Right ventricle myocardium inferior (tissue), 1 donor: ENCODE data around the gene SFTPB. TPM values are rescaled to one million over a fixed set of nuclear protein-coding genes. Genes with fewer than 3 reads are reported as not detected.

Experiments
- total RNA-seq: library from RNA; stranded (reverse); fragmentation: NEBNext Ultra II Directional; extraction: Animal tissue kit (Norgen Biotek cat#: 25700); gene quantifications from one replicate; pipeline ENCODE4 v1.2.1, GENCODE V29; 2021
- donor health status: DM: no; HTN: yes; CAD: no; lungs with severe emphysema.

SFTPB gene
- total RNA-seq, 1 donor from 2014 or later, result 0.19 TPM

Other genes starting within 250 kb of the SFTPB start
- gene SH2D6, start 249.5 kb downstream of the SFTPB start, total RNA-seq, result not detected
- 118 TPM for gene MAT2A, start 129.0 kb downstream of the SFTPB start, total RNA-seq
- gene GGCX, start 106.7 kb downstream of the SFTPB start, total RNA-seq, result 26.9 TPM
- gene VAMP8, start 90.6 kb downstream of the SFTPB start, total RNA-seq, result 26.1 TPM
- 62.1 TPM for gene VAMP5, start 83.8 kb downstream of the SFTPB start, total RNA-seq
- 87.8 TPM for gene RNF181, start 72.5 kb downstream of the SFTPB start, total RNA-seq
- 10.8 TPM for gene TMEM150A, start 65.5 kb downstream of the SFTPB start, total RNA-seq
- gene C2orf68, start 56.1 kb downstream of the SFTPB start, total RNA-seq, result 26.4 TPM
- 30.8 TPM for gene USP39, start 52.0 kb downstream of the SFTPB start, total RNA-seq
- 3.4 TPM for gene GNLY, start 26.2 kb upstream of the SFTPB start, total RNA-seq
- gene ATOH8, start 85.8 kb upstream of the SFTPB start, total RNA-seq, result 29.1 TPM
- gene ST3GAL5, start 220.8 kb upstream of the SFTPB start, total RNA-seq, result 6.8 TPM